CD4-positive, CD25-positive, alpha-beta regulatory T cell (primary cell): Measurements from ENCODE around the gene VSNL1. TPM values are rescaled to one million over a fixed set of nuclear protein-coding genes. Genes with fewer than 3 reads are reported as not detected.

Experiments used
- ATAC-seq, 2 donors: fragments of 150-1000 bp; cut with Tn5 transposase; one replicate each; pipeline ENCODE4 v1.10.0; 2021; ENCODE audit warnings: low read depth in 2 of 2, moderate number of reproducible peaks in 2 of 2, moderate library complexity in 1 of 2
- DNase-seq, 3 donors: peaks; one replicate each; pipeline versions ENCODE4 v3.0.0 to v3.0.0-alpha.2; 2012 to 2022; ENCODE audit warnings: mixed read lengths in 1 of 3
- H3K27ac ChIP-seq: one replicate; pipeline ENCODE4 v1.7.0; 2013; ENCODE audit warnings: mild to moderate bottlenecking, low read length; ENCODE audit not compliant: insufficient read depth, poor library complexity, severe bottlenecking
- H3K27me3 ChIP-seq: one replicate; pipeline ENCODE4 v1.7.0; 2013; ENCODE audit warnings: low read length; ENCODE audit not compliant: control insufficient read depth, insufficient read depth
- H3K36me3 ChIP-seq: one replicate; pipeline ENCODE4 v1.7.0; 2013; ENCODE audit warnings: mild to moderate bottlenecking, low read length, moderate library complexity; ENCODE audit not compliant: control insufficient read depth, insufficient read depth
- H3K4me1 ChIP-seq: 2 replicates; pipeline ENCODE4 v1.7.0; 2013; ENCODE audit warnings: mild to moderate bottlenecking, low read length; ENCODE audit not compliant: insufficient read depth, control insufficient read depth, poor library complexity, severe bottlenecking
- H3K4me3 ChIP-seq: one replicate; pipeline ENCODE4 v1.7.0; 2013; ENCODE audit warnings: low read depth, mild to moderate bottlenecking, low read length, moderate library complexity
- H3K9me3 ChIP-seq, 2 experiments: 1 replicate in 1 of 2; 2 replicates in 1 of 2; pipeline ENCODE4 v1.7.0; 2013; ENCODE audit warnings: low read length in 2 of 2, mild to moderate bottlenecking in 1 of 2, moderate library complexity in 1 of 2; ENCODE audit not compliant: control insufficient read depth in 2 of 2
- H3K27ac Mint-ChIP-seq, 3 donors: one replicate each; pipeline ENCODE4 v1.8.0; 2020 to 2022; ENCODE audit warnings: mild to moderate bottlenecking in 3 of 3, mixed read lengths in 3 of 3, moderate library complexity in 2 of 3
- H3K27me3 Mint-ChIP-seq: one replicate; pipeline ENCODE4 v1.8.0; 2022; ENCODE audit warnings: mild to moderate bottlenecking, mixed read lengths
- H3K36me3 Mint-ChIP-seq: one replicate; pipeline ENCODE4 v1.8.0; 2020; ENCODE audit warnings: mixed read lengths
- H3K4me1 Mint-ChIP-seq, 4 donors: one replicate each; pipeline ENCODE4 v1.8.0; 2020 to 2022; ENCODE audit warnings: mixed read lengths in 4 of 4, mild to moderate bottlenecking in 1 of 4
- H3K4me3 Mint-ChIP-seq, 4 donors: one replicate each; pipeline ENCODE4 v1.8.0; 2020 to 2022; ENCODE audit warnings: mild to moderate bottlenecking in 4 of 4, mixed read lengths in 4 of 4, moderate library complexity in 3 of 4
- H3K9me3 Mint-ChIP-seq, 7 donors: one replicate each; pipeline ENCODE4 v1.8.0; 2020 to 2022; ENCODE audit warnings: mixed read lengths in 7 of 7, mild to moderate bottlenecking in 3 of 7, moderate library complexity in 2 of 7
- polyA plus RNA-seq, 4 donors: library from polyadenylated mRNA; unstranded; fragments of 300-500 nt; fragmentation: Illumina TruSeq; gene quantifications; one replicate each; pipeline ENCODE4 v1.2.3, GENCODE V29; 2021
- total RNA-seq: library from RNA; stranded (reverse); gene quantifications from one replicate; pipeline ENCODE4 v1.2.3, GENCODE V29; 2022

The VSNL1 gene
- total and polyA plus RNA-seq, 5 donors from 2014 or later: not detected

DNA sequence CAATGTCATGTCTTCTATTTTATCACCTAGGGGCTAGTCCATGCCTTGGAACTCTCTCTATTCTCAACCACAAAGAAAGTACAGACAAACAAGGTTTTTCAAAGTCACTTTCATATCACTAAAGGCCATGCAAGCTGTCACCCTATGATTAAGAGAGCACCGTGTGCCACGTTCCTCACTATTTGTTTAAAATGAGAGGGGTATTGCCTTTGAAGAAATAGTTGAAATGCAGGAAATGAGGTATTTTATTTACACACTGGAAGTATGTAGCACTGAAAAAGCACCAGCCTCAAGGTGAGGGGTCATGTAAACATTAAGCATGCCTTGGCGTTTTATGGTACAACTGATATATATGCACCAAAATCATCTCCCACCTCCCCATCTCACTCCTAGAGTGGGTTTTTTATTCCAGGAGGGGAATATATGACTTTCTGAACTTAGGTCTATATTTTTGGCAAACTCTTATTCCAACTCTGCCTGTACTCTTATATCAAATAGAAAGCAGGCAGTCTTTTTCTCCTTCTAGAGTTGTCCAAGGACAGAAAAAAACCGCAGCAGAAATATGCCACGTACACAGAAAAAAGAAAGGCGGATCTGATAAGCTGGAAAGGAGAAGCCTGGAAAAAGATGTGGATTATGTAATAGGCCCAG lies 53.5 kb downstream of the VSNL1 start:
- no peak for ATAC-seq
- no peak for DNase-seq
- no peak overlapping the region for H3K27ac ChIP-seq
- Mint-ChIP-seq H3K36me3 (no peaks in the 10 kb centered on the region), H3K27me3 (no peaks in the 10 kb centered on the region), H3K27ac (no peak overlapping the region), H3K4me3 (no peak overlapping the region), H3K9me3 (no peaks in the 10 kb centered on the region), H3K4me1 (no peaks in the 10 kb centered on the region)
- no peaks in the 10 kb centered on the region for H3K27me3 ChIP-seq
- H3K9me3 ChIP-seq: no peaks in the 10 kb centered on the region
- no peaks in the 10 kb centered on the region for H3K36me3 ChIP-seq
- H3K4me3 ChIP-seq: no peak overlapping the region
- no peaks in the 10 kb centered on the region for H3K4me1 ChIP-seq

DNA sequence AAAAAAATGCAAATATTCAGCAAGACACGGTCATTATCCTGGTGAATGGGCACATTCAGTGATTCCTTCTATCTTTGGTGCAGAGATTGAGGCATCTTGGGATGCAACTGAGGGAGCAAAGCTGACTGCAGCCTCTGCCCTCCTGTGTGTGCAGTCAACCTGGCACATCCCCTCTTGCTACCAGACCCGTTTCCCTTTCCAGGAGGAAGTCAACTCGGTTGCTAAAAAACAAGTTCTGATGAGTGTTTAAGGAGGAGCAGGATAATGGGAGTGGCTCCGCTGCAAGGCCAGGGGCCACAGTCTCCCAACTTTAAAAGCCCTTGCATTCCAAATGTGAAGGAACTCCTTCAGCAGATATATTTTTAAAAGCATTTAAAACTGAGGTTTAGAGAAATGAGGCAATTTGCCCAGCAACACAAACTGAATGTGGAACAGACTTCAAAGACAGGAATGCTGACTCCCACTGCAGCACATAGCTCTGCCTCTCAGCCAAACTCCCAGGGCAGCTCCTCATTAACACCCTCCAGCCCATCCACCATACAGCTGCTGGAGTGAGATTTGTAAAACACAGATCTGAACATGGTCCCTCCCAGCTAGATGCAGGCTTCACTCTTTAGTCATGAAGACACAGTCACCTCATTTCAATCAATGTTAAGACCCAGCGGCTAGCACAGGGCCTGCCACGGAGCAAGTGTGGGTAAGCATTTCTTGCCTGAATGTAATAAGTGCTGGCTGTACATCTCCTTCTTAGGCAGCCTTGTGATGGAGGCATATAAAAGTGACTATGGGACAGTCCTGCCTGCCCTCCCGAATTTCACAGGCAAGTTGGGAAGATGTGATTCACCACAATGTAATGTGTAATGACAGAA lies 54.3 kb downstream of the VSNL1 start:
- no peaks in the 10 kb centered on the region for H3K9me3 Mint-ChIP-seq
- H3K27me3 Mint-ChIP-seq: no peaks in the 10 kb centered on the region
- no peaks in the 10 kb centered on the region for H3K36me3 ChIP-seq
- no peaks in the 10 kb centered on the region for H3K36me3 Mint-ChIP-seq
- no peak overlapping the region for H3K4me3 Mint-ChIP-seq
- ATAC-seq (no peak), DNase-seq (no peak)
- H3K27me3 ChIP-seq: no peaks in the 10 kb centered on the region
- no peak overlapping the region for H3K27ac ChIP-seq
- H3K27ac Mint-ChIP-seq: no peak overlapping the region
- H3K4me1 Mint-ChIP-seq: no peaks in the 10 kb centered on the region
- H3K4me1 ChIP-seq: no peaks in the 10 kb centered on the region
- H3K4me3 ChIP-seq: no peak overlapping the region
- H3K9me3 ChIP-seq: no peaks in the 10 kb centered on the region

DNA sequence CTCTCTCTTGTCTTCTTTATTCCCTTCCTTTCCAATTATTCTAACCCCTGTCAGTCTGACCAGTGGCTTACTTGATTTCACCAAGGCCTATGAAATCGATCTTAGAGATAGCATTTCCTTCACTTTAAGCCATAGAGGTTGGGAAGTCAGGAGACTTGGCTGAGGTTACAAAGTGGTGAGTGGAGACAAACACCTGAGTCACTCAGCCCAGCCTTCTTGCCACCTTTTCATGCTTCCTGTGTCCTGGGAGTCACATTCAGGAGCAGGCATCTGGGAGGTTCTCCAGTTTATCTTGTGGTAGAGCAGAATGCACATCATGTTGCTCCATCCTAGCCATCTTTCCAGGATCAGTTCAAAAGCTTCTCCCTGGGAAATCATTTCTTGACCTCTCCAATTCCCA lies 59.1 kb downstream of the VSNL1 start:
- H3K36me3 ChIP-seq: no peaks in the 10 kb centered on the region
- no peaks in the 10 kb centered on the region for H3K36me3 Mint-ChIP-seq
- no peak overlapping the region for H3K4me3 Mint-ChIP-seq
- no peaks in the 10 kb centered on the region for H3K27me3 Mint-ChIP-seq
- H3K4me1 Mint-ChIP-seq: no peaks in the 10 kb centered on the region
- ATAC-seq: no peak
- DNase-seq: no peak
- no peaks in the 10 kb centered on the region for H3K27me3 ChIP-seq
- H3K9me3 ChIP-seq: no peaks in the 10 kb centered on the region
- H3K4me1 ChIP-seq: no peaks in the 10 kb centered on the region
- no peak overlapping the region for H3K27ac ChIP-seq
- no peak overlapping the region for H3K4me3 ChIP-seq
- peaks cover 0 to 2% (median 0%) of the 10 kb centered on the region in 7 donors for H3K9me3 Mint-ChIP-seq
- H3K27ac Mint-ChIP-seq: no peak overlapping the region

DNA sequence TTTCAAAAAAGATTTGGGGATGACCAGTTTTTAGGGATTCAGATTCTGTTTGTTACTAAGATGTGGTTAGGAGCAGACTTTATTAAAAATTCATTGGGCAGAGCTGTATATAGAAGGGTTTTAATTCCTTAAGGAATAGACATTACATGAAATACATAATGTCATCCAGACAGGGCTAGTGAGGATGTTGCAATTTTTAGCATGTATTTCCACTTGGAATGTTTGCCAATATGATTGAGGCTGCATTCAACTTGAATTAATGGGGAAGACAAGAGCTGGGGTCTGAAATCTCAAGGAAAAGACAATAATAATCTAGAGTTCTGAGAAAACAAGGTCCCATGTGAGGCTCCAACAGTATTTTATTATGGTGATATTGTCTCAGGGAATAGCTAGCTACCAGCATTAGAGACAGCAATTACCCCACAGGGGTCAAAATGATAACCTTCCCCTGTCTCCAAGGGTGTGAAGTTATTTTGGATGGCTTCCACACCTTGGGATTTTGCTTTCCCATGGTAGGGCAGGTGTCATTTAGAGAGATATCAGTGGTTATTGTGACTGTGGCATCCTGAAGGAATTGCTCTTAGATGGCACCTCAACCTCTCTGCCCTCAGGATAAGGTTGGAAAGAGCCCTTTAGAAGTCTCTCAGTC lies 60.2 kb downstream of the VSNL1 start:
- H3K9me3 Mint-ChIP-seq: peaks cover 0 to 2% (median 0%) of the 10 kb centered on the region in 7 donors
- no peak overlapping the region for H3K27ac Mint-ChIP-seq
- no peaks in the 10 kb centered on the region for H3K36me3 Mint-ChIP-seq
- no peak for DNase-seq
- Histone ChIP-seq H3K27ac (no peak overlapping the region), H3K36me3 (no peaks in the 10 kb centered on the region), H3K27me3 (no peaks in the 10 kb centered on the region), H3K4me3 (no peak overlapping the region), H3K4me1 (no peaks in the 10 kb centered on the region), H3K9me3 (no peaks in the 10 kb centered on the region)
- H3K4me1 Mint-ChIP-seq: no peaks in the 10 kb centered on the region
- no peak overlapping the region for H3K4me3 Mint-ChIP-seq
- ATAC-seq: no peak
- no peaks in the 10 kb centered on the region for H3K27me3 Mint-ChIP-seq

DNA sequence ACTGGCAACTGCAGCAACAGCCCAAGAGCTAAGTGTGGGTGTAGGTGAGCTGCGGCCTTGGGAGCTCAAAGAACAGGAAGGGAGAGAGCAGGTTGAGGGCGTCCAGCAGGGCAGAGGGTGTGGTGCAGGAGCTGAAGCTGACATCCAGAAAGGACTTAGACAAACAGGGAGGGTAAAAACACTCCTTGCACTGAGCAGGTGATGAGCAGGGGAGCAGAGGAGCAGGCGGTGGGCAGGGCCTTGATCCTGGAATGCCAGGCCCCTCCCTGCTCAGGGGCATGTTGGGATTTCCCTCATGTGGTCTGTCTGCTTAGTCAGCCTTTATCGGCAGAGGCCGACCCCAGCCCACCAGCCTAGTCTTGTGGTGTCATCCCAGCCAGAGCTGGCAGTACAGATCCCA lies 63.6 kb downstream of the VSNL1 start:
- H3K4me1 ChIP-seq: no peaks in the 10 kb centered on the region
- Mint-ChIP-seq H3K27ac (no peak overlapping the region), H3K4me1 (no peaks in the 10 kb centered on the region), H3K36me3 (no peaks in the 10 kb centered on the region), H3K9me3 (peaks cover 0 to 2% (median 0%) of the 10 kb centered on the region in 7 donors), H3K27me3 (no peaks in the 10 kb centered on the region), H3K4me3 (no peak overlapping the region)
- no peak overlapping the region for H3K27ac ChIP-seq
- H3K36me3 ChIP-seq: no peaks in the 10 kb centered on the region
- ATAC-seq: no peak
- H3K4me3 ChIP-seq: no peak overlapping the region
- DNase-seq: no peak
- no peaks in the 10 kb centered on the region for H3K9me3 ChIP-seq
- no peaks in the 10 kb centered on the region for H3K27me3 ChIP-seq

DNA sequence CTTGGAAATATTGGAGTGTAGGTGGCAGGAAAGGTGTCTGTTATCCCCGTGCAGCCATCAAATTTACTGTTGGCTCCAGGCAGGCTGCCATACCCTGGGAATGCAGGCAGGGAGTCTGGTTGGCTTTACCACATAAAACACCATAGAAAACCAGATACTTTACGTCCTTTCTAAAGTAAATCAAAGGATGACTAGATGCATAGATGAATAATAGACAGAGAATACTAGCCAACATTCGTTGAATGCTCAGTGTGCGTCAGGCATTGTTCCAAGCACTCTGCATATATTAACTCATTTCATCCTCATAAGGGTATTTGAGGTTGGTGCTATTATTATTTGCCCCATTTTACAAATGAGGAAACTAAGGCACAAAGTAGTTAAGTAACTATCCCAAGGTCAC lies 65.2 kb downstream of the VSNL1 start:
- no peaks in the 10 kb centered on the region for H3K4me1 Mint-ChIP-seq
- ATAC-seq (no peak), DNase-seq (no peak)
- Histone ChIP-seq H3K27ac (no peak overlapping the region), H3K36me3 (no peaks in the 10 kb centered on the region), H3K4me1 (no peaks in the 10 kb centered on the region), H3K4me3 (no peak overlapping the region), H3K9me3 (no peaks in the 10 kb centered on the region), H3K27me3 (no peaks in the 10 kb centered on the region)
- H3K36me3 Mint-ChIP-seq: no peaks in the 10 kb centered on the region
- peaks cover 0 to 2% (median 0%) of the 10 kb centered on the region in 7 donors for H3K9me3 Mint-ChIP-seq
- no peak overlapping the region for H3K27ac Mint-ChIP-seq
- no peaks in the 10 kb centered on the region for H3K27me3 Mint-ChIP-seq
- H3K4me3 Mint-ChIP-seq: no peak overlapping the region

DNA sequence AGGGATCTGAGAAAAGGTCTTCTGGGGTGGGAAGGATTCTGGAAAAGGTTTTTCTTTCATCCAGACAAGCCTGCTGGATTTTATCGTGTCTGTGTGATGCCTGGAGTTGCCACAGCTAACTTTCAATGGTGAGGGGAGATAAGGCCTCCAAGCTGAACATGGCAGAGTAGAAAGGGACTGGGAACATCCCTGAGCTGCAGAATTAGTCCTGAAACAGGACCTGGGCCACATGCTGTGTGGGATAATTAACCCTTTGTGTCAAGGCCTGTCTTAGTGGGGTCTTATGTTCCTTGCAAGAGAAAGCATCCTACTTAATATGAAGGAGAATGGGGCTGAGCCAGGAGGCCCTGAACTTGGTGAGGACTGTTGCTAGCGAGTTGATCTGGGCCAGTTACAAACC lies 66.4 kb downstream of the VSNL1 start:
- Histone ChIP-seq H3K36me3 (no peaks in the 10 kb centered on the region), H3K4me3 (no peak overlapping the region), H3K9me3 (no peaks in the 10 kb centered on the region), H3K27me3 (no peaks in the 10 kb centered on the region), H3K27ac (no peak overlapping the region), H3K4me1 (no peaks in the 10 kb centered on the region)
- no peak overlapping the region for H3K27ac Mint-ChIP-seq
- no peak overlapping the region for H3K4me3 Mint-ChIP-seq
- peaks cover 0 to 1% (median 0%) of the 10 kb centered on the region in 7 donors for H3K9me3 Mint-ChIP-seq
- H3K27me3 Mint-ChIP-seq: no peaks in the 10 kb centered on the region
- no peak for ATAC-seq
- no peaks in the 10 kb centered on the region for H3K4me1 Mint-ChIP-seq
- DNase-seq: no peak
- no peaks in the 10 kb centered on the region for H3K36me3 Mint-ChIP-seq
